ENCODE results near the gene CLIP1.

CLIP1 gene

GRCh38 chr12:122352394-122352793 is 70.1 kb downstream of the CLIP1 start:
- H4K20me1 ChIP-seq (ENCODE audit: low read depth, low read length), result no peaks in the 10 kb centered on the region
- no peaks in the 10 kb centered on the region for H3K27me3 ChIP-seq (ENCODE audit: low read length)
- H3K9me2 ChIP-seq (replicated peaks; ENCODE audit: insufficient read depth, low read length), result no peaks in the 10 kb centered on the region
- no peaks in the 10 kb centered on the region for H3K36me3 ChIP-seq (ENCODE audit: low read length)
- no peak overlapping the region for H3K4me2 ChIP-seq (ENCODE audit: low read depth, low read length, poor library complexity, severe bottlenecking)
- no peaks in the 10 kb centered on the region for H3F3A ChIP-seq (ENCODE audit: insufficient read depth)
- TF ChIP-seq CTCF (IDR thresholded peaks at IDR 0.05; ENCODE audit: insufficient read depth, low read length, poor library complexity, severe bottlenecking), result no peak
- H3K4me3 ChIP-seq (ENCODE audit: insufficient read depth, low read length, poor library complexity, severe bottlenecking), result no peak overlapping the region
- no peak overlapping the region for H3K27ac ChIP-seq (ENCODE audit: low read depth, low read length)
- no peaks in the 10 kb centered on the region for H3K9me3 ChIP-seq (ENCODE audit: insufficient read depth, low read length)
- no peak overlapping the region for H3K9ac ChIP-seq (ENCODE audit: low read length)
- H3K79me2 ChIP-seq (ENCODE audit: insufficient read depth, low read length), result no peaks in the 10 kb centered on the region
- no peak overlapping the region for H2AFZ ChIP-seq (ENCODE audit: low read depth, low read length, severe bottlenecking)

GRCh38 chr12:122350141-122350848 is 72.2 kb downstream of the CLIP1 start:
- Histone ChIP-seq H3K36me3 (ENCODE audit: low read length) (no peaks in the 10 kb centered on the region), H2AFZ (ENCODE audit: low read depth, low read length, severe bottlenecking) (no peak overlapping the region), H3K27me3 (ENCODE audit: low read length) (no peaks in the 10 kb centered on the region), H3K27ac (ENCODE audit: low read depth, low read length) (no peak overlapping the region), H3K9me3 (ENCODE audit: insufficient read depth, low read length) (no peaks in the 10 kb centered on the region), H4K20me1 (ENCODE audit: low read depth, low read length) (no peaks in the 10 kb centered on the region), H3F3A (ENCODE audit: insufficient read depth) (no peaks in the 10 kb centered on the region), H3K79me2 (ENCODE audit: insufficient read depth, low read length) (no peaks in the 10 kb centered on the region), H3K9me2 (replicated peaks; ENCODE audit: insufficient read depth, low read length) (no peaks in the 10 kb centered on the region), H3K4me2 (ENCODE audit: low read depth, low read length, poor library complexity, severe bottlenecking) (no peak overlapping the region), H3K4me3 (ENCODE audit: insufficient read depth, low read length, poor library complexity, severe bottlenecking) (no peak overlapping the region), H3K9ac (ENCODE audit: low read length) (no peak overlapping the region)
- TF ChIP-seq CTCF (IDR thresholded peaks at IDR 0.05; ENCODE audit: insufficient read depth, low read length, poor library complexity, severe bottlenecking) (no peak), EZH2phosphoT487 (conservative IDR thresholded peaks at IDR 0.05; ENCODE audit: low read length) (no peak)

GRCh38 chr12:122349078-122349477 is 73.4 kb downstream of the CLIP1 start:
- Histone ChIP-seq H3K27ac (ENCODE audit: low read depth, low read length) (no peak overlapping the region), H3K9me3 (ENCODE audit: insufficient read depth, low read length) (no peaks in the 10 kb centered on the region), H3K36me3 (ENCODE audit: low read length) (no peaks in the 10 kb centered on the region), H3K9ac (ENCODE audit: low read length) (no peak overlapping the region), H3K79me2 (ENCODE audit: insufficient read depth, low read length) (no peaks in the 10 kb centered on the region), H2AFZ (ENCODE audit: low read depth, low read length, severe bottlenecking) (no peak overlapping the region), H3K27me3 (ENCODE audit: low read length) (no peaks in the 10 kb centered on the region), H3F3A (ENCODE audit: insufficient read depth) (no peaks in the 10 kb centered on the region), H3K4me2 (ENCODE audit: low read depth, low read length, poor library complexity, severe bottlenecking) (no peak overlapping the region), H4K20me1 (ENCODE audit: low read depth, low read length) (no peaks in the 10 kb centered on the region), H3K9me2 (replicated peaks; ENCODE audit: insufficient read depth, low read length) (no peaks in the 10 kb centered on the region), H3K4me3 (ENCODE audit: insufficient read depth, low read length, poor library complexity, severe bottlenecking) (no peak overlapping the region)
- TF ChIP-seq EZH2phosphoT487 (conservative IDR thresholded peaks at IDR 0.05; ENCODE audit: low read length) (no peak), CTCF (IDR thresholded peaks at IDR 0.05; ENCODE audit: insufficient read depth, low read length, poor library complexity, severe bottlenecking) (no peak)
